Activated CD4-positive, alpha-beta T cell treated with anti-CD3 and anti-CD28 coated beads, Interleukin-2, amount 50 U/mL, for 1 hour (primary cell): ENCODE data around the gene CDKN2A.

Source experiments
- DNase-seq: peaks from one replicate; pipeline ENCODE4 v3.0.0-alpha.2; 2020

The CDKN2A gene

GRCh38 chr9:21935631-21936030, 58.6 kb downstream of the CDKN2A start:
- no peak for DNase-seq

- DNase-seq = no peak
Measured at GRCh38 chr9:21933865-21934264, 60.3 kb downstream of the CDKN2A start.

- DNase-seq = no peak
Measured at GRCh38 chr9:21933281-21933680, 60.9 kb downstream of the CDKN2A start.

- no peak for DNase-seq
Measured at GRCh38 chr9:21931428-21931827, 62.8 kb downstream of the CDKN2A start.

GRCh38 chr9:21927752-21928151, 66.4 kb downstream of the CDKN2A start:
- DNase-seq = no peak

- no peak for DNase-seq
Measured at GRCh38 chr9:21923694-21924093, 70.5 kb downstream of the CDKN2A start.

- DNase-seq = peak; percentile 4
Measured at GRCh38 chr9:21919377-21920362, 74.5 kb downstream of the CDKN2A start.
